Natural killer cell (primary cell): ENCODE data around the gene PLD2. TPM values are rescaled to one million over a fixed set of nuclear protein-coding genes. Genes with fewer than 3 reads are reported as not detected.

ENCODE experiments used
- ATAC-seq, 3 donors: fragments of 150-1000 bp in 2 of 3; fragments of 200-7000 bp in 1 of 3; cut with Tn5 transposase; 1 replicate in 1 of 3; 2 replicates in 2 of 3; pipeline ENCODE4 v1.10.0; 2021; ENCODE audit warnings: mild to moderate bottlenecking in 2 of 3, moderate library complexity in 2 of 3
- DNase-seq, 2 donors: peaks; one replicate each; pipeline versions ENCODE4 v3.0.0 to v3.0.0-alpha.2; 2013 to 2021; ENCODE audit warnings: mixed read lengths in 1 of 2
- H3K27ac ChIP-seq: one replicate; pipeline ENCODE4 v1.5.1; 2013; ENCODE audit warnings: mild to moderate bottlenecking, low read length
- H3K27me3 ChIP-seq: one replicate; pipeline ENCODE4 v1.6.1; 2013; ENCODE audit warnings: low read length; ENCODE audit not compliant: control insufficient read depth, insufficient read depth
- H3K36me3 ChIP-seq: one replicate; pipeline ENCODE4 v1.6.1; 2013; ENCODE audit warnings: low read length; ENCODE audit not compliant: control insufficient read depth, insufficient read depth
- H3K4me1 ChIP-seq: one replicate; pipeline ENCODE4 v1.6.1; 2013; ENCODE audit warnings: low read length; ENCODE audit not compliant: control insufficient read depth, insufficient read depth
- H3K4me3 ChIP-seq: one replicate; pipeline ENCODE4 v1.5.1; 2013; ENCODE audit warnings: low read length
- H3K9me3 ChIP-seq: one replicate; pipeline ENCODE4 v1.6.1; 2013; ENCODE audit warnings: low read length; ENCODE audit not compliant: control insufficient read depth, insufficient read depth
- H3K27ac Mint-ChIP-seq, 2 donors: one replicate each; pipeline ENCODE4 v1.8.0; 2022; ENCODE audit warnings: mild to moderate bottlenecking in 2 of 2, mixed read lengths in 2 of 2, moderate library complexity in 1 of 2
- H3K27me3 Mint-ChIP-seq, 2 donors: one replicate each; pipeline ENCODE4 v1.8.0; 2022; ENCODE audit warnings: low read depth in 2 of 2, mixed read lengths in 2 of 2
- H3K36me3 Mint-ChIP-seq: one replicate; pipeline ENCODE4 v1.8.0; 2022; ENCODE audit warnings: mixed read lengths
- H3K4me1 Mint-ChIP-seq, 2 donors: one replicate each; pipeline ENCODE4 v1.8.0; 2022; ENCODE audit warnings: mixed read lengths in 2 of 2
- H3K4me3 Mint-ChIP-seq: one replicate; pipeline ENCODE4 v1.8.0; 2022; ENCODE audit warnings: mild to moderate bottlenecking, moderate library complexity, mixed read lengths
- H3K9me3 Mint-ChIP-seq, 2 donors: one replicate each; pipeline ENCODE4 v1.8.0; 2022; ENCODE audit warnings: mixed read lengths in 2 of 2
- CTCF ChIP-seq: fragments of 200-600 bp; IDR thresholded peaks from one replicate; pipeline ENCODE4 v1.8.0; 2022; ENCODE audit warnings: antibody characterized with exemption
- WGBS: methylation state at CpG from one replicate; pipeline ENCODE4 v1.1.7; 2013; ENCODE audit warnings: missing lambda C conversion rate; ENCODE audit not compliant: insufficient coverage; 5-methylcytosine and 5-hydroxymethylcytosine counted together
- intact Hi-C: fragments of 100-400 bp; cut with micrococcal nuclease; formaldehyde crosslinking; loops from one replicate; pipeline ENCODE4 v1.14.2; 2022
- total RNA-seq, 4 donors: library from RNA; stranded (reverse); fragments of 120-200 nt in 1 of 4; gene quantifications; one replicate each; pipeline versions ENCODE4 v1.2.3 to v1.2.4, GENCODE V29; 2013 to 2022

The PLD2 gene
- total RNA-seq, 3 donors from 2014 or later (not counting 1 experiment from before 2014, with no cell fraction given): 20.8 to 22.7 (median 21.3) TPM

- intact Hi-C loops: no loop called here
- no peak overlapping the region for H3K27ac Mint-ChIP-seq
- Histone ChIP-seq H3K9me3 (no peaks in the 10 kb centered on the region), H3K27me3 (no peaks in the 10 kb centered on the region), H3K4me3 (no peak overlapping the region), H3K36me3 (no peaks in the 10 kb centered on the region), H3K4me1 (peaks cover 8% of the 10 kb centered on the region), H3K27ac (no peak overlapping the region)
- DNase-seq (no peak), ATAC-seq (no peak)
- 90% methylated on average over 11 of the region's 12 CpGs for WGBS
- H3K9me3 Mint-ChIP-seq: no peaks in the 10 kb centered on the region
- H3K36me3 Mint-ChIP-seq: no peaks in the 10 kb centered on the region
- H3K4me3 Mint-ChIP-seq: no peak overlapping the region
- no peak for TF ChIP-seq CTCF
- peaks cover under 1 to 6% of the 10 kb centered on the region in 2 donors for H3K4me1 Mint-ChIP-seq
- no peaks in the 10 kb centered on the region for H3K27me3 Mint-ChIP-seq
These were observed 4.5 kb downstream of the PLD2 start for GRCh38 chr17:4811471-4811870.

DNA sequence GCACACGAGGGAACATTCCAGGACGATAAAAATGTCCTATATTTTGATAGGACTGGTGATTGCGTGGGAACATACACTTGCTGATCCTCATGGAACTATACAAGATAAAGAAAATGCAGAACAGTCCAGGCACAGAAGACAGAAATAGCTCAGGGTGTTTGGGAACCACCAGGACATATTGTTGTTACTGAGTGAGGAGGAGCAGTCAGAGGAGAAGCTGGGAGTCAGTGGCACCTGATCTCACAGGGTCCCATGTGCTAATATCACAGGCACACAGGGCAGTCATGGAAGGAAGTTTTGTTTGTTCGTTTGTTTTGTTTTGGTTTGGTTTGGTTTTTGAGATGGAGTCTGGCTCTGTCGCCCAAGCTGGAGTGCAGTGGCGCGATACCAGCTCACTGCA, 5.7 kb downstream of the PLD2 start:
- H3K27ac ChIP-seq: no peak overlapping the region
- TF ChIP-seq CTCF: no peak
- Mint-ChIP-seq H3K4me3 (no peak overlapping the region), H3K9me3 (no peaks in the 10 kb centered on the region), H3K36me3 (no peaks in the 10 kb centered on the region), H3K27me3 (no peaks in the 10 kb centered on the region), H3K27ac (no peak overlapping the region), H3K4me1 (peaks cover 0 to 6% of the 10 kb centered on the region in 2 donors)
- peaks cover 4% of the 10 kb centered on the region for H3K4me1 ChIP-seq
- ATAC-seq (no peak), DNase-seq (no peak)
- WGBS: 92% methylated on average over 7 of the region's 7 CpGs
- no peaks in the 10 kb centered on the region for H3K27me3 ChIP-seq
- no peaks in the 10 kb centered on the region for H3K9me3 ChIP-seq
- intact Hi-C loops: no loop called here
- no peaks in the 10 kb centered on the region for H3K36me3 ChIP-seq
- H3K4me3 ChIP-seq: no peak overlapping the region

- no peaks in the 10 kb centered on the region for H3K4me1 Mint-ChIP-seq
- WGBS: 92% methylated on average over 6 of the region's 7 CpGs
- Histone ChIP-seq H3K4me1 (no peaks in the 10 kb centered on the region), H3K27ac (no peak overlapping the region), H3K9me3 (no peaks in the 10 kb centered on the region), H3K27me3 (no peaks in the 10 kb centered on the region), H3K4me3 (no peak overlapping the region), H3K36me3 (no peaks in the 10 kb centered on the region)
- H3K27ac Mint-ChIP-seq: no peak overlapping the region
- intact Hi-C loops: no loop called here
- H3K36me3 Mint-ChIP-seq: no peaks in the 10 kb centered on the region
- H3K9me3 Mint-ChIP-seq: no peaks in the 10 kb centered on the region
- TF ChIP-seq CTCF: no peak
- DNase-seq (no peak), ATAC-seq (no peak)
- H3K4me3 Mint-ChIP-seq: no peak overlapping the region
- H3K27me3 Mint-ChIP-seq: no peaks in the 10 kb centered on the region
These were observed 8.2 kb downstream of the PLD2 start for GRCh38 chr17:4815043-4815675.

DNA sequence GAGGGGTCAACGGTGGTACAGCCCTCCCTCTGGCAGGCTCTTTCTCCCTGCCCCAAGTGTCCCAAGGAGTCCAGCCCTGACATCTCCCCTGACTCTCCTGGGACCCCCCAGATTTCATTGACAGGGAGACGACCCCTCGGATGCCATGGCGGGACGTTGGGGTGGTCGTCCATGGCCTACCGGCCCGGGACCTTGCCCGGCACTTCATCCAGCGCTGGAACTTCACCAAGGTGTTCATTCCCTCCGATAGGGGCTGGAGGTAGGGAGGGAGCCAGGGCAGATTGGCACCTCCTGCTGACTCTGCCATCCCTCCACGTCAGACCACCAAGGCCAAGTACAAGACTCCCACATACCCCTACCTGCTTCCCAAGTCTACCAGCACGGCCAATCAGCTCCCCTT, 9.9 kb downstream of the PLD2 start:
- Mint-ChIP-seq H3K4me3 (no peak overlapping the region), H3K9me3 (no peaks in the 10 kb centered on the region), H3K4me1 (no peaks in the 10 kb centered on the region), H3K36me3 (no peaks in the 10 kb centered on the region), H3K27me3 (no peaks in the 10 kb centered on the region), H3K27ac (no peak overlapping the region)
- intact Hi-C loops: no loop called here
- Histone ChIP-seq H3K4me1 (no peaks in the 10 kb centered on the region), H3K27me3 (no peaks in the 10 kb centered on the region), H3K36me3 (no peaks in the 10 kb centered on the region), H3K4me3 (no peak overlapping the region), H3K27ac (no peak overlapping the region), H3K9me3 (no peaks in the 10 kb centered on the region)
- WGBS: 97% methylated on average over 13 of the region's 13 CpGs
- TF ChIP-seq CTCF: no peak
- ATAC-seq (no peak), DNase-seq (no peak)
